PFSK-1 (cell line): ENCODE measurements around the gene NEBL.

ENCODE experiments used
- FOXP2 ChIP-seq: optimal IDR thresholded peaks from 2 replicates; pipeline ENCODE3; 2011; ENCODE audit warnings: borderline replicate concordance, control low read depth, inconsistent platforms; ENCODE audit not compliant: insufficient read depth; ENCODE audit errors: extremely low read length, extremely low read depth
- POLR2AphosphoS5 ChIP-seq: IDR thresholded peaks from 2 replicates; pipeline ENCODE4 v1.6.1; 2012; ENCODE audit warnings: low read depth, mild to moderate bottlenecking, control low read depth, low read length, moderate library complexity
- REST ChIP-seq, 2 experiments: IDR thresholded peaks; 2 replicates each; pipeline versions ENCODE4 v1.6.1 to v1.8.0; 2011 to 2012; ENCODE audit warnings: low read depth in 2 of 2, low read length in 2 of 2, control low read depth in 1 of 2, inconsistent platforms in 1 of 2, mild to moderate bottlenecking in 1 of 2, moderate library complexity in 1 of 2; ENCODE audit not compliant: insufficient read depth in 1 of 2
- SIN3A ChIP-seq: IDR thresholded peaks from 2 replicates; pipeline ENCODE4 v1.6.1; 2012; ENCODE audit warnings: mild to moderate bottlenecking, low read length, moderate library complexity, borderline replicate concordance; ENCODE audit not compliant: insufficient read depth
- TAF1 ChIP-seq: IDR thresholded peaks from 2 replicates; pipeline ENCODE4 v1.6.1; 2012; ENCODE audit warnings: low read length, control low read depth, borderline replicate concordance; ENCODE audit not compliant: insufficient read depth

NEBL gene

GRCh38 chr10:20817116-20817515, 80.0 kb downstream of the NEBL start:
- no peak for TF ChIP-seq TAF1
- TF ChIP-seq FOXP2, result no peak
- no peak for TF ChIP-seq SIN3A
- no peak for TF ChIP-seq REST (IDR thresholded peaks at IDR 0.05; ENCODE audit: insufficient read depth in 1 of 2, low read depth in 2 of 2, low read length in 2 of 2)
- TF ChIP-seq POLR2AphosphoS5, result no peak

DNA sequence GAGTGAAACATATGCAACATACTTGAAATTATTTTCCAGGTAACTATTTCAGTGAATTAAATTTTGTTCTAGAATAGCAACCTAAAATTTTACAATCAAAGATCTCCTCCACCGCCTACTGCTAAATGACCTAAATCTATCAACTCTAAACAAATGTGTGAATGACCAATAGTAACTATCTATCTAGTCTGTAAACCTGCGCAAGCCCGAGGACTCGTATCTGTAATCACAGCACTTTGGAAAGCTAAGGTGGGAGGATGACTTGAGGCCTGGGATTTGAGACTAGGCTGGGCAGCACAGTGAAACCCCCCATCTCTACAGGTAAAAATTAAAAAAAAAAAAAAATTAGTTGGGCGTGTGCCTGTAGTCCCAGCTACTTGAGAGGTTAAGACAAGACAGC, 83.0 kb downstream of the NEBL start:
- no peak for TF ChIP-seq REST (IDR thresholded peaks at IDR 0.05; ENCODE audit: insufficient read depth in 1 of 2, low read depth in 2 of 2, low read length in 2 of 2)
- no peak for TF ChIP-seq POLR2AphosphoS5
- TF ChIP-seq TAF1, result no peak
- no peak for TF ChIP-seq FOXP2
- TF ChIP-seq SIN3A, result no peak

GRCh38 chr10:20811131-20811530, 86.0 kb downstream of the NEBL start:
- TF ChIP-seq POLR2AphosphoS5 (no peak), SIN3A (no peak), REST (IDR thresholded peaks at IDR 0.05; ENCODE audit: insufficient read depth in 1 of 2, low read depth in 2 of 2, low read length in 2 of 2) (no peak), TAF1 (no peak), FOXP2 (no peak)

GRCh38 chr10:20809631-20810030, 87.5 kb downstream of the NEBL start:
- no peak for TF ChIP-seq POLR2AphosphoS5
- no peak for TF ChIP-seq FOXP2
- no peak for TF ChIP-seq SIN3A
- no peak for TF ChIP-seq REST (IDR thresholded peaks at IDR 0.05; ENCODE audit: insufficient read depth in 1 of 2, low read depth in 2 of 2, low read length in 2 of 2)
- no peak for TF ChIP-seq TAF1

DNA sequence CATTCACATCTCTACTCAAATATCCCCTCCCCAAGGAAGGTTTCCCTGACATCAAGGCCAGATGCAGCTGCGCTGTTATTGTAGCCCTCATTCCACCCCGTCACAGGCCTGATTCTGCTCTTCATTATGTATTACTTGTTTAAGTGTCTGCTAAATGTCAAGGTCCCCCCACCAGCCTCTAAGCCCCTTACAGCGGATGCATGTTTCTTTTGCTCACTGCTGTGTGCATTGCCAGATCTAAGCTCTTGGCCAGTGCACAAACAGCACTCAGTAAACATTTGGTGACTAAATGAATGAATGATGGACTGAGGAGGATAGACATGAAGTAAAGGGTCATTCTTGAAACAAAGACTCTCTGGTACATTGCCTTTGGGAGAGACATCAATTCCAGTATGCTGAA, 90.6 kb downstream of the NEBL start:
- TF ChIP-seq TAF1 (no peak), REST (IDR thresholded peaks at IDR 0.05; ENCODE audit: insufficient read depth in 1 of 2, low read depth in 2 of 2, low read length in 2 of 2) (no peak), POLR2AphosphoS5 (no peak), FOXP2 (no peak), SIN3A (no peak)
